Measurements from ENCODE around the gene LSM14B. TPM values are rescaled to one million over a fixed set of nuclear protein-coding genes. Genes with fewer than 3 reads are reported as not detected.

The LSM14B gene
- total RNA-seq, 1 experiment from 2014 or later: 76.9 TPM

DNA sequence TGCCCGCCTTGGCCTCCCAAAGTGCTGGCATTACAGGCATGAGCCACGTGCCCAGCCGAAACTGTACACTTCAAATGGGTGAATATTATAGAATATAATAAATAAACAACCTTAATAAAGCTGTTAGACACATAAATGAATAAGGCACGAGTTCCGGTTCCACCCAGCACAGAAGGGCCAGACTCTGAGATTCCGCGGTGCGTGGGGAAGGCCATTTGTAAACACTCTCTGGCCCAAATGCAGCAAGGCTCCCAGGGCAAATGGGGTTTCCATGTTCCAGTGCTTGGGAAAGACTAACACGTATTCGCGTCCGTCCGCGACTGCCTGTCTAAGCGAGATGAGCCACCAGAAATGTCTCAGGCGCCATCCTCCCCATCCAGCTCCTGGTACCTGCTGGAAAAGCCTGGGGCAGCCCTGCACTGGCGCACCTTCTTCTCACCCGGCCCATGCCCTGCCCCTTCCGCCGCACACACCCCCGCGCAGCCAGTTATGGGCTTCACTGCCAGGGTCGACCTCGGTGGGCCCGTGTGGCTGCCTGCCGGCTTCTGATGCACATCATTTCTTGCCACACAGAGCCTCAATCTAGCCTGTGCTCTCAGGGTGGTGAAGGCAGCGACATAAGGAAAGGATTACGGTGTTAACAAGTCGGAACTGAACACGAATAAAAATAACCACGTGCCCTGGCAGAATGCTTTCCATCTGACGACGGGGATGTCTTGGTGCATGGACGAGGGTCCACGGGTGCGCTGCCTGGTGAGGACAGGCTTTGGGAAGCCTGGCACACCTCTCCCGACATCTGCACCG lies 5.5 kb upstream of the LSM14B start:
- H3K4me1 Mint-ChIP-seq (ENCODE audit: low read depth, unreplicated experiment): no peaks in the 10 kb centered on the region
- TF ChIP-seq, protein P1, sequence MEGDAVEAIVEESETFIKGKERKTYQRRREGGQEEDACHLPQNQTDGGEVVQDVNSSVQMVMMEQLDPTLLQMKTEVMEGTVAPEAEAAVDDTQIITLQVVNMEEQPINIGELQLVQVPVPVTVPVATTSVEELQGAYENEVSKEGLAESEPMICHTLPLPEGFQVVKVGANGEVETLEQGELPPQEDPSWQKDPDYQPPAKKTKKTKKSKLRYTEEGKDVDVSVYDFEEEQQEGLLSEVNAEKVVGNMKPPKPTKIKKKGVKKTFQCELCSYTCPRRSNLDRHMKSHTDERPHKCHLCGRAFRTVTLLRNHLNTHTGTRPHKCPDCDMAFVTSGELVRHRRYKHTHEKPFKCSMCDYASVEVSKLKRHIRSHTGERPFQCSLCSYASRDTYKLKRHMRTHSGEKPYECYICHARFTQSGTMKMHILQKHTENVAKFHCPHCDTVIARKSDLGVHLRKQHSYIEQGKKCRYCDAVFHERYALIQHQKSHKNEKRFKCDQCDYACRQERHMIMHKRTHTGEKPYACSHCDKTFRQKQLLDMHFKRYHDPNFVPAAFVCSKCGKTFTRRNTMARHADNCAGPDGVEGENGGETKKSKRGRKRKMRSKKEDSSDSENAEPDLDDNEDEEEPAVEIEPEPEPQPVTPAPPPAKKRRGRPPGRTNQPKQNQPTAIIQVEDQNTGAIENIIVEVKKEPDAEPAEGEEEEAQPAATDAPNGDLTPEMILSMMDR (IDR thresholded peaks at IDR 0.05; ENCODE audit: unreplicated experiment): no peak
- peaks cover 55% of the 10 kb centered on the region for H3K27me3 Mint-ChIP-seq (ENCODE audit: unreplicated experiment)
- intact Hi-C loops (cut with micrococcal nuclease; ENCODE audit: unreplicated experiment): no loop called here
- no peak overlapping the region for H3K4me3 Mint-ChIP-seq (ENCODE audit: low read depth, unreplicated experiment)
- peaks cover 2% of the 10 kb centered on the region for H3K9me3 Mint-ChIP-seq (ENCODE audit: low read depth, unreplicated experiment)
- no peak for DNase-seq
- no TSS peak for BruUV-seq (replicated peaks)
- H3K36me3 Mint-ChIP-seq (ENCODE audit: insufficient read depth, unreplicated experiment): peaks cover 30% of the 10 kb centered on the region
- no peak overlapping the region for H3K27ac Mint-ChIP-seq (ENCODE audit: unreplicated experiment)
- CTCF ChIA-PET: no interaction called here

DNA sequence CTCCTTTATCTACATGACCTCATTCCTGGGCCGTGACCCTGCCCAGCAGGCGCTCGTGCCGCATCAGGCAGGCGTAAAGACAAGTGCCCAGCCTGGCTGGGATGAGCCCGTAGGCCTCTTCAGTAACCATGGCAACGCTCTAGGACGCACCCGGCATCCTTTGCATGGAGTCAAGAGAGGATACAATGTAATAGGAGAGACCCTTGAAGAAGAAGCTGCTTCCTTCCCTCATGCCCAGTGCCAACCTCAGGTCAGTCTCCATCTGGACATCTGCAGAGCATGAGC lies 5.0 kb upstream of the LSM14B start:
- CTCF ChIA-PET: no interaction called here
- no peak for DNase-seq
- H3K4me3 Mint-ChIP-seq (ENCODE audit: low read depth, unreplicated experiment): no peak overlapping the region
- intact Hi-C loops (cut with micrococcal nuclease; ENCODE audit: unreplicated experiment): no loop called here
- no peaks in the 10 kb centered on the region for H3K4me1 Mint-ChIP-seq (ENCODE audit: low read depth, unreplicated experiment)
- peaks cover 2% of the 10 kb centered on the region for H3K9me3 Mint-ChIP-seq (ENCODE audit: low read depth, unreplicated experiment)
- TF ChIP-seq, protein P1 (IDR thresholded peaks at IDR 0.05; ENCODE audit: unreplicated experiment): no peak
- BruUV-seq (replicated peaks): no TSS peak
- peaks cover 55% of the 10 kb centered on the region for H3K27me3 Mint-ChIP-seq (ENCODE audit: unreplicated experiment)
- peaks cover 33% of the 10 kb centered on the region for H3K36me3 Mint-ChIP-seq (ENCODE audit: insufficient read depth, unreplicated experiment)
- no peak overlapping the region for H3K27ac Mint-ChIP-seq (ENCODE audit: unreplicated experiment)

DNA sequence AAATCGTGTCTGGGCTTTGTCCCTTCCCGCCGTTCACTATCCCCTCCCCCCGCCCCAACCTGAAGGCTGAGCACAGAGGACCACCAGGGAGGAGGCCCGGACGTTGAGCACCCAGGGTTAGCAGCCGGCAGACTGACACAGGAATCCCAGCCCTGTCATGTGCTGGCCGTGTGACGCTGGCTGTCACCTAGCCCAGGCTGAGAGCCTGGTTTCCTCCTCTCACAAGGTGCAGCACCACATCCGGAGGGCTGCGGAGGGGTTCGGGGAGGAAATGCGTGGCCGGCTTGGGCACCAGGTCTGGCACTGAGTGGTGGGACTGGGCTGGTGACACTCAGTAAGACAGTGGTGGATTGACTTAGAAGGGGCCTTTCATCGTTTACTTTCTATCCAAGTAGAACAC lies 4.6 kb upstream of the LSM14B start:
- no peak overlapping the region for H3K27ac Mint-ChIP-seq (ENCODE audit: unreplicated experiment)
- CTCF ChIA-PET: no interaction called here
- H3K36me3 Mint-ChIP-seq (ENCODE audit: insufficient read depth, unreplicated experiment): peaks cover 37% of the 10 kb centered on the region
- peaks cover 55% of the 10 kb centered on the region for H3K27me3 Mint-ChIP-seq (ENCODE audit: unreplicated experiment)
- TF ChIP-seq, protein P1 (IDR thresholded peaks at IDR 0.05; ENCODE audit: unreplicated experiment): no peak
- no peak for DNase-seq
- no peaks in the 10 kb centered on the region for H3K4me1 Mint-ChIP-seq (ENCODE audit: low read depth, unreplicated experiment)
- H3K4me3 Mint-ChIP-seq (ENCODE audit: low read depth, unreplicated experiment): no peak overlapping the region
- intact Hi-C loops (cut with micrococcal nuclease; ENCODE audit: unreplicated experiment): no loop called here
- BruUV-seq (replicated peaks): no TSS peak
- peaks cover 2% of the 10 kb centered on the region for H3K9me3 Mint-ChIP-seq (ENCODE audit: low read depth, unreplicated experiment)

DNA sequence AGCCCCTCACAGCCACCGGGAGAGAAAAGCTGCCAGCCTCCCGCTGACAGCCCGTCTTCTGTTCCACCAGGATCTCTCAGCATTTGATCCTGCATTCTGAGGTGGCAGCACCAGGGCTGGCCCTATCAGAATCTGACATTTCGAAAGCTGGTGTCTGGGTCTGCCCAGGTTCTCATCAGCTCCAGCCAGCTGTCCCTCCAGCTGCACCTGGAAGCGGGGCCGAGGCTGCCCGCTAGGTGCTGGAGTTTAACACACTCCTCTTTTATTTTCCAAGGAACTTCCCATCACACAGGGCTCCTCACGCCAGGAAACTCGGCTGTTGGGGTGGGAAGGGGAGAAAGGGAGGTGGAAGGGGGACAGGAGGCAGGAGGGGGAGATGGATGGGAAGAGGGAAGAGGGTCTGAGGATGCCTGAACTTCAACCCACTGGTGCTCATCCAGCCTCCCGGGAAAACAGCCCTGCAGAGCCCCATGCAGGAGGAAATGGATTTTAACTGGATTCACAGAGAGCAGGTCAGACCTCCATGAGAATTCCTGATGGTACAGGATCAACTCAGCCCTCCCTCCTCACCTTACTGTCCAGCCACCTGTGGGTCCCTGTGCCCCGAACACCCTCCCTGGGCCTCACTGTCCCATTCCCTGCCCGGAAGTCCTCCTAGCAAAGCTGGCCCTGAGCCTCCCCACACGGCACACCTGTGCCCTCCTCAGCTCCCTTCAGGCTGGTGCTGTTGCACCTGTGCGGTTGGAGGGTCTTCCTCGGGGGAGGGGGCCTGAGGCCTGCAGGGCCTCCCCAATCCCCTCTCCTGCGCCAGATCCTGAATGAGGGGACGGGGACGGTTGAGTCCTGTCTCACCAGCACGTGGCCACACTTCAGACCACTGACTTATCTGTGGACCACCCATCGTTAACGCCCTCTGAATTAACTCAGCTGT lies 3.9 kb upstream of the LSM14B start:
- Mint-ChIP-seq H3K36me3 (ENCODE audit: insufficient read depth, unreplicated experiment) (peaks cover 42% of the 10 kb centered on the region), H3K9me3 (ENCODE audit: low read depth, unreplicated experiment) (no peaks in the 10 kb centered on the region), H3K27ac (ENCODE audit: unreplicated experiment) (no peak overlapping the region), H3K4me1 (ENCODE audit: low read depth, unreplicated experiment) (peaks cover 3% of the 10 kb centered on the region), H3K4me3 (ENCODE audit: low read depth, unreplicated experiment) (no peak overlapping the region), H3K27me3 (ENCODE audit: unreplicated experiment) (peaks cover 55% of the 10 kb centered on the region)
- intact Hi-C loops (cut with micrococcal nuclease; ENCODE audit: unreplicated experiment): no loop called here
- CTCF ChIA-PET: no interaction called here
- no TSS peak for BruUV-seq (replicated peaks)
- TF ChIP-seq, protein P1 (IDR thresholded peaks at IDR 0.05; ENCODE audit: unreplicated experiment): no peak
- no peak for DNase-seq

All from Calu3 (cell line).